GM19463 (cell line): ENCODE results near the gene CFLAR.
"Not testable (repeated sequence)": the region's sequence is repeated elsewhere in the genome, so short reads cannot be mapped to it uniquely, and the experiment has no call there.

Source experiments
- ATAC-seq: cut with Tn5 transposase; IDR thresholded peaks from one replicate; pipeline ENCODE4 v1.9.1; 2021; ENCODE audit warnings: mild to moderate bottlenecking, moderate library complexity; ENCODE audit not compliant: unreplicated experiment

CFLAR gene

GRCh38 chr2:201116115-201116958, at the start of gene CFLAR:
Gene CFLAR (plus strand): TSS chr2:201116164. CDS start chr2:201129866, 13,702 bp downstream.
- ATAC-seq: peak; percentile 33

DNA sequence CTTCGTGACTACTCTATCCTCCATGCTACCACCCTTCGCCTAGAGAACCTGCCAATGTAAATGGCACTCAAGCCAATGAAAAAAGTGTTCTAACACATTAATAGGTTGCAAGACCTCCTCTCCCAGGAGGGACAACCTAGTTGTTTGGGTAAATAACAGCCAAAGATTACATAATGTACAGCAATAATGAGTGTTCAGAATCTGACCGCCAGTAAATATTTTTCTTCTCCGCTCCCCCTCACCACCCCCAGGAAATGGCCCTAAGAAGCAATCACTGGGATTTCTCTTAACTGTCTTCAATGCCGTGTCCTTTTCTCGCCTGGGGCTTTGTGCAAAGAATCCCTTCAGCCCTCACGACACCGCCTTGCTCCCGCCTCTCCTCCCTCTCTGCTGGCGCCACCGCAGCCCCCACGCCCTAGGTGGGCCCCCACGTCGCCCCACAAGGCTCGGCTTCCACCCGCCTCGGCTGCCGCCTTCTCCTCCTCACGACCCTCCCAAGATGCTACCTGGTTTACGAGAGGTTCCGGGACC, 45.0 kb upstream of the CFLAR start:
- peak; percentile 13 for ATAC-seq

GRCh38 chr2:201071479-201072200, 44.3 kb upstream of the CFLAR start, which contains the start of the genes HYCC2 and NDUFB3:
Gene HYCC2 (minus strand): TSS chr2:201071671. CDS start chr2:201024009, 47,662 bp downstream.
Gene NDUFB3 (plus strand): TSS chr2:201072001. CDS start chr2:201078883, 6,882 bp downstream.
- peak; percentile 97 for ATAC-seq

DNA sequence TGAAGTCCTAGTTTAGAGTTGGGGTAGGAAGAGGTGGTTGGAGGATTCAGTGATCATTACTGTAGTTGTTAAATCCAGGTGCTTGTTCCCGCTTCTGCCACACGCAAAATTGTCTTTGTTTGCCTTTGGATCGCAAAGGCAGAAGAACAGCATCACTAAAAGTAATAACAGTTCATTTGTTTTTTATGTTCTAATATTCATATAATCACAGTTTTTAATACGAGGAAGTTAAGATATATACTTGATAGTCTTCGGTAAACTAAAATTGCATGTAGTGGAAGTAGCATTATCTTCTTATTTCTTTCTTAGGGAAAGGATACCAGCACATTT, 43.8 kb upstream of the CFLAR start:
- ATAC-seq: no peak

DNA sequence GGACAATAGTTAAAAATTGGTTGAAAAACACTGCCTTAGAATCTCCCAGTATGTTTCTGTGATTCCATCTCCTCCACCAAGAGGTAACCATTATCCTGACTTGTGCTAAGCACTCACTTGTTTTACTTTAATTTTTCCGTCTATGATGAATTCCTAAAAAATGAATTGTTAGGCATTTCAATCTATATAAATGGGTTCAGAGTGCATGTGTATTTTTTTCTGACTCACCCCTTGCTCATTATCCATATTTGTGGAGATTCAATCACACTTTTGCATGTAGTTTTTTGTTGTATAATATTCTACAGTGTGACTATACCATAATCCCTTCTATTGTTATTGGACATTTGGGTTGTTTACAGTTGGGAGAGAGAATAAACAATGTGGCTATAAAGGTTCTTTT, 42.9 kb upstream of the CFLAR start:
- ATAC-seq: no peak

- ATAC-seq: no peak
Measured at GRCh38 chr2:201074996-201075395, 41.0 kb upstream of the CFLAR start.

DNA sequence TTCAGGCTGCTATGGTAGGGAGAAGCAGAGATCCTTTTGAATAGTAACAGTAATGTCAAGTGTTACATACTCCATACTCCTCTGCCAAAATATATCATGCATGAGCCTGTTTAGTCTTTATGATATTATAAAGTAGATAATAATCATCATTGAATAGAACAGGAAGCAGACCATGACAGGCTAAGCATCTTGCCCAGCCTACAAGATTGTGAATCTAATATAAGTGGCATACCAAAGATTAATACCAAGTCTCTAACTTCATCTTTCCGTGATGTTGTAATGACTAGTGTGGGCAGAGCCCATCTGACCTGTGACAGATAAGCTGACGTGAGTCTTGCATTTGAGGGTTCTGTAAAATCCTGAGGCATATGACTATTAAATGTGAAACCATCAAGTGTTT, 31.1 kb upstream of the CFLAR start:
- no peak for ATAC-seq

GRCh38 chr2:201090574-201090973, 25.4 kb upstream of the CFLAR start:
- no peak for ATAC-seq

DNA sequence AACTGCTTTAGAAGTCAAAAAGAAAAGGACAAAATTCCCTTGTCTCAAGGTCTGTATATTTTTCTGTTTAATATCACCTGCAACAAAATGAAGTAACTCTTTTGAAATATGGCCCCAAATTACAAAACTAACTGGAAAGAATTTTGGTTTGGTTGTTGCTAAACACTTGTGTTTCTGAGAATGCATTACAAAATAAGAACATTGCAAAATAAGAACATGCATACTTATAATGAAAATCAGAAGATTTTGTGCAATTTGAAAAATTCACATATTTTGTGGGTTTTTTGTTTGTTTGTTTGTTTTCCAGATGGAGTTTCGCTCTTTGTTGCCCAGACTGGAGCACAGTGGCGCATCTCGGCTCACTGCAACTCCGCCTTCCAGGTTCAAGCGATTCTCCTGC, 22.4 kb upstream of the CFLAR start:
- ATAC-seq: no peak

DNA sequence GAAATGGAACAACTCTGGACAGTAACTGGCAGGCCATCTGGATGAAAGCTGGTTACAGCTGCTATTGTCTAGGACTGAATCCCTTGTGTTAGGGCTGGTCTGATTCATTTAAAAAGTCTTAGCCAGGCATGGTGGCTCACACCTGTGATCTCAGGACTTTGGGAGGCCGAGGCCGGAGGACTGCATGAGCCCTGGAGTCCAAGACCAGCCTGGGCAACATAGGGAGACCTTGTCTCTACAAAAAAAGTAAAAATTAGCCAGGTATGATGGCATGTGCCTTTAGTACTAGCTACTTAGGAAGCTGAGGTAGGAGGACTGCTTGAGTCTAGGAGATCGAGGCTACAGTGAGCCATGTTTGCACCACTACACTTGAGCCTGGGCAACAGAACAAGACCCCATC, 15.5 kb upstream of the CFLAR start:
- ATAC-seq: no peak

GRCh38 chr2:201105759-201106158, 10.2 kb upstream of the CFLAR start:
- ATAC-seq: no peak

GRCh38 chr2:201107624-201108023, 8.3 kb upstream of the CFLAR start:
- no peak for ATAC-seq

GRCh38 chr2:201108341-201108740, 7.6 kb upstream of the CFLAR start:
- no peak for ATAC-seq

- no peak for ATAC-seq
Measured at GRCh38 chr2:201109186-201109585, 6.8 kb upstream of the CFLAR start.

- no peak for ATAC-seq
Measured at GRCh38 chr2:201110615-201111014, 5.3 kb upstream of the CFLAR start.

- no peak for ATAC-seq
Measured at GRCh38 chr2:201111096-201111495, 4.9 kb upstream of the CFLAR start.

DNA sequence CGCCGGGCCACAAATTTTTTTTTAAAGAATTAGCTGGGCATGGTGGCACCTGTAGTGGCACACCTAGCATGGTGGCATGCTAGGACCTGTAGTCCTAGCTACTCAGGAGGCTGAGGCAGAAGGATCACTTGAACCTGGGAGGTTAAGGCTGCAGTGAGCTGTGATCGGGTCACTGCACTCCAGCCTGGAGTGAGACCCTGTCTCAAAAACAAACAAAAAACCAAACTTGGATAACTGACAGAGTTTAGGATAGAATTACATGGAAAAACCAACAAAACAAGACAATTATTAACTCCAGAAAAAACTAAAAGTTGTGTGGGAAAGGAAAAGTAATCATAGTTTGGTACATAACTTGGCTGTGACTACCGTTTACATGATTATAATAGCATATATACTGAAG, 1.6 kb upstream of the CFLAR start:
- ATAC-seq: no peak

DNA sequence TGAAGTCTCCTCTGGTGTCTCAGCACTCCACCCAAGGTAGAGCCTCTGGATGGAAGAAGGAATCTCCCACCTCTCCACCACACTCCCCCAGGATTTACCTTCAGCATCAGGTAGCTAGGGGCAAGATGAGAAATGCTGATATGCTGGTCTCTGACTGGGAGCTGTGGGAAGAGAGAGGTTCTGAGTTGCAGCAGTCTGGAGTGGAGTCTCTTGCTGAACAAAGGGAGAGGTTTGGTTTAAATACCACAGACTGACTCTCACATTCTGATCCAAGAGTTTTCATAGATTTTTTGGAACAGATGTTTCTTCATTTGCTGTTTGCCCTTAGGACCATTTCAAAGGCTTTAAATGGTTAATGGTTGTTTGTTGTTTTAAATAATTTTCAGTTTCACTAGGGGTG, 1.1 kb upstream of the CFLAR start:
- no peak for ATAC-seq

- no peak for ATAC-seq
Measured at GRCh38 chr2:201116959-201117734, 1.2 kb downstream of the CFLAR start.

DNA sequence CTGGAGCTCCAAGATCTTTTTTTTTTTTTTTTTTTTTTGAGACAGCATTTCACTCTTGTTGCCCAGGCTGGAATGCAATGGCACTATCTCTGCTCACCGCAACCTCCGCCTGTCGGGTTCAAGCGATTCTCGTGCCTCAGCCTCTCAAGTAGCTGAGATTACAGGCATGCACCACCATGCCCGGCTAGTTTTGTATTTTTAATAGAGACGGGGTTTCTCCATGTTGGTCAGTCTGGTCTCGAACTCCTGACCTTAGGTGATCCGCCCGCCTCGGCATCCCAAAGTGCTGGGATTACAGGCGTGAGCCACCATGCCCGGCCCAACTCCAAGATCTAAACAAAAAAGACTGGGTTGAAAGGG, 1.8 kb downstream of the CFLAR start:
- not testable (repeated sequence) for ATAC-seq
